Medulla oblongata (tissue), 1 donor: ENCODE data around the gene NDUFB7.
"Not testable (repeated sequence)": the region's sequence is repeated elsewhere in the genome, so short reads cannot be mapped to it uniquely, and the experiment has no call there.

Experiments used
- DNase-seq: peaks from one replicate; pipeline ENCODE4 v3.0.0-alpha.2; 2015; ENCODE audit errors: extremely low spot score

NDUFB7 gene

GRCh38 chr19:14571695-14572490 lies at the start of gene NDUFB7:
Gene NDUFB7, minus strand, starts transcription at chr19:14572066. Its CDS starts 66 bp downstream, at chr19:14572000.
- peak; percentile 97 for DNase-seq

- no peak for DNase-seq
Measured at GRCh38 chr19:14619404-14619803, 47.5 kb upstream of the NDUFB7 start.

DNA sequence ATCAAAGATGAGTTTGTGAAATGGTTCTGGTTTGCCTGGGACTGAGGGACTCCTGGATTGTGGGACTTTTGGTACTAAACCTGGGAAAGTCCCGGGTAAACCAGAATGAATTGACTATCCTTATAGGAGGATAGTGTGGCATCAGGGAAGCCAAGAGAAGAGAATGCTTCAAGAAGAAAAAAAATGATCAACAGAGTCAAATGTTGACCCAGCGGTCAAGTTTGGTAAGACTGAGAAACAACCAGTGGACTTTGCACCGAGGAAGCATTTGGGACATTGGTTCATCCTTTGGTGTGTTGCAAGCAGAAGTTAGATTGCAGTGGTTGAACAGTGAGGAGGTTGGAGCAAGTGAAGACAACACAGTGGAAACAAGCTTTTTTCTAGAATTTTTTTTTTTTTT lies 44.5 kb upstream of the NDUFB7 start:
- DNase-seq = no peak

DNA sequence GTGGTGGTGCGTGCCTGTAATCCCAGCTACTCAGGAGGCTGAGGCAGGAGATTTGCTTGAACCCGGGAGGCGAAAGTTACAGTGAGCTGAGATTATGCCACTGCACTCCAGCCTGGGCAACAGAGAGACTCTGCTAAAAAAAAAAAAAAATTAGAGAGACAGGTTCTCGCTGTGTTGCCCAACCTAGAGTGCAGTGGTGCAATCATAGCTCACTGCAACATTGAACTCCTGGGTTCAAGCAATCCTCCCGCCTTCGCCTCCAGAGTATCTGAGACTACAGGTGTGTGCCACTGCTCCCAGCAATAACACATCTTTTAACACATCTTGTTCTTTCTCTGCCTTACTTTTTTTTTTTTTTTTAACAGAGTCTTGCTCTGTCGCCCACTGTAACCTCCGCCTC lies 43.8 kb upstream of the NDUFB7 start:
- no peak for DNase-seq

DNA sequence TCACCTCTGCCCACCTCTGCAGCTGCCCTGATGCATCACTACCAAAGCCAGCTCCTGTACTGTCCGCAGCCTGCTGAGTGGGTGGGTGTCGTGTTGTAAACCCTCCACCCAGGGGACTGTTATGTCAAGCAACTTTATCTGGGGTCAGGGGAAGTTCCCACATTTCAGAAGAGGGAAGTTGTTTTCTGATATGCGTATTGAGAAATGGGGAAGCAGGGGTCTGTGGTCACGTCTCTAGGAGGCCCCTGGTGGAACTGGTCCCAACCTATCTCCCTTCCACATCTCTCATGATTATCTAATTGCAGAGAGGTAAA lies 42.2 kb upstream of the NDUFB7 start:
- DNase-seq = peak; percentile 52

GRCh38 chr19:14613399-14614098 lies 41.7 kb upstream of the NDUFB7 start:
- DNase-seq = not testable (repeated sequence)

GRCh38 chr19:14612657-14613056 lies 40.8 kb upstream of the NDUFB7 start:
- no peak for DNase-seq

GRCh38 chr19:14612242-14612641 lies 40.4 kb upstream of the NDUFB7 start:
- DNase-seq = not testable (repeated sequence)

GRCh38 chr19:14611051-14611450 lies 39.2 kb upstream of the NDUFB7 start:
- peak; percentile 68 for DNase-seq

- no peak for DNase-seq
Measured at GRCh38 chr19:14606627-14607026, 34.8 kb upstream of the NDUFB7 start.

- no peak for DNase-seq
Measured at GRCh38 chr19:14603990-14604387, 32.1 kb upstream of the NDUFB7 start.

GRCh38 chr19:14599548-14600147 lies 27.8 kb upstream of the NDUFB7 start:
- DNase-seq = no peak

DNA sequence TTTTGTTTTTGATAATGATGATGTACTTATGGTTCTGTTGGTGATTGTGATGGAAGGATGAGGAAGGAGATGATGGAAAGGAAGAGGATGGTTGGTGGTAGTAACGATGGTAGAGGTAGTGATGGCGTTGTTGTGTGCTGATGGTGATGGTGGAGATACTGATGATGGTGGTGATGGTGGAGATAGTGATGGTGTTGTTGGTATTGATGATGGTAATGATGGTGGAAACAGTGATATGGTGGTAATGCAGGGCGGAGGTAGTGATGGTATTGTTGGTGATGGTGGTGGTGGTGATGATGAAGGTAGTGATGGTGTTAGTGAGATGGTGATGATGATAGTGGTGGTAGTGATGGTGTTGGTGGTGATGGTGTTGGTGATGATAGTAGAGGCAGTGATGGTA lies 23.7 kb upstream of the NDUFB7 start:
- DNase-seq = no peak

DNA sequence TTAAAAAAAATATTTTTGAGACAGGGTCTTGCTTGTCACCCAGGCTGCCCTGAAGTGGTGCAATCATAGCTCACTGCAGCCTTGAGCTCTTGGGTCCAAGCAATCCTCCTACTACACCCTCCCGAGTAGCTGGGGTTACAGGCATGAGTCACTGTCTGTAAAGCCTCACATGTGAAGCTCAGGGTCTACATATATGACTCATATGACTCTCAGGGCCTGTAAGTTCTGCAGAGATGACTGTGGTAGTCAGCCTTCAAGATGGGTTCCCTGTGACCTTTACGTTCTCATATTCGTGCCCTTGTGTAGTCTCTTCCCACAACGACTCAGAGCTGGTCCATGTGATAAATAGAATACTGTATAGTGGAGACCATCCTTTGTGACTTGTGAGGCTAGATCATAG lies 17.6 kb upstream of the NDUFB7 start:
- not testable (repeated sequence) for DNase-seq

GRCh38 chr19:14585187-14585586 lies 13.3 kb upstream of the NDUFB7 start:
- not testable (repeated sequence) for DNase-seq

DNA sequence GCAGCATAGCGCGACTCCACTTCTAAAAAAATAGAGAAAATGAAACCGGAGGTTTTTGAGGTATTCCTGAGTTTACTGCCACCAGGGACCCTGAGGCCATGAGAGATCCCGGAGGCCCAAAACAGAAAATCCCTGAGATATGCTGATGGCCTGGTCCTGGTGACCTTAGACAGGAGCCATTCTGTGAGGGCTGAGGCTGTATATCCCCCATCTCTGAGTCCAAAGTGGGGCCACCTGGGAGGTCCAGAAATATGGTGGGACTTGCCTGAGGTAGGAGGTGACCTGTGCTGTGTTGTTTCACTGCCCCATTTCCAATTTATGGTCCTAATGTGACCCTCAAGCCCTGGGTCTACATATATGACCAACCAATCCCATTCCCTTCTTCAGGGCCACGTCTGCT lies 12.5 kb upstream of the NDUFB7 start:
- DNase-seq = not testable (repeated sequence)

DNA sequence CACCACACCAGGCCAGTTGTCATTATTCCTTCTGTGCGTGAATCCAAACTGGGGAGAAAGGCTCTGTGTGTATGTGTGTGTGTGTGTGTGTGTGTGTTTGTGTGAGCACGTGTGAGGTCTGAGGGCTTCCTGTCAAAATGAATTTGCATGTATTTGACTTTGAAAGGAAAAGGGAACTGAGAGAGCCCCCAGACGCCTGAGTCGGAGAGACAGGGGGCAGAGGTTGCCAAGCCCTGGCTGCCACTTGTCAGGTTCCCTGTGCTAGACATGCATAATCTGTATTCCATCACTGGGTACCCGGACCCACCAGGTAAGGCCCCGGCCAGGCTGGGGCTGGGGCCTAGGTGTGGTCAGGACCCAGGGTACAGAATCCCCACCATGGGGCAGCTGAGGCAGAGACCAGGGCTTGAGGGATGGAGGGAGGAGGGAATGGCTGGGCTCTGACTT lies 11.1 kb upstream of the NDUFB7 start, which contains the start of gene CLEC17A:
Gene CLEC17A (plus strand): TSS at position 191 of the 447 bp plus-strand sequence. CDS start 77 bp downstream, at position 268.
- peak; percentile 43 for DNase-seq

GRCh38 chr19:14580623-14581237 lies 8.9 kb upstream of the NDUFB7 start:
- no peak for DNase-seq

DNA sequence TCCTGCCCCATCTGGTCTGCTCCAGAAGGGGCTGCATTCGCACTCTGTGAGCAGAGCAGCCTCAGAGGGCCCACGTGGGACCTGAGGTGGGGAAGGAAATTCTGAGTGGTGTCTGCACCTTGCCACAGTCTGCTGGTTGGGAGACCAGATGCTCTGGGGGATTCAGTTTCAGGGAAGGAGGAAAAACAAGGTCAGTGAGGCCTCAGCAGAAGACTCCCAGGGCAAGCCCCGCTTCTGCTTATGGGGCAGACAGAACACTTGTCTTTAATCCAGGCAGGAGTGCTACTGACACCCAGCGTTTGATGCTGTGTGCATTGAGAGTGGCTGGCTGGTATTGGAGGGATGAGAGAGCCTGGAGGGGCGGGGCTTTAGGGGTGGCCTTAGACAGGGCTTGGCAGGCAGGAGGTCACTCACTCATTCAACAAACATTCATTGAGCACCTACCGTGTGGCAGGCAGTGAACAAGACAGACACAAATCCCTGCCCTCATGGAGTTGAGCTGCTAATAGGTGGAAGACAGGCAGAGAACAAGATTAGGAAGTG lies 6.1 kb upstream of the NDUFB7 start:
- DNase-seq = no peak

DNA sequence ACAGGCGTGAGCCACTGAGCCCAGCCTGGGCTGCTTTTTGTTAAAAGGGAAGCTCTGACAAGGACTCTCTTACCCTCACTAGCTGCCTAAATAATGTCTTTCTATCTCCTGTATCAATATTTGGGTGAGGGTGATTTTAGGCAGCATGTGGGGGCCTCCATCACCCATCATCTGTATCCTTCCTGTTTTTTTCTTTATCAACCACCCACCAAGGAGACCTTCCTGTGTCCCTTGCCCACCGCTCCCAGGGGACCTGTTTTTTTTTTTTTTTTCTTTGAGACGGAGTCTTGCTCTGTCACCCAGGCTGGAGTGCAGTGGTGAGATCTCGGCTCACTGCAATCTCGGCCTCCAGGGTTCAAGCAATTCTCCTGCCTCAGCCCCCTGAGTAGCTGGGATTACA lies 5.4 kb upstream of the NDUFB7 start:
- DNase-seq = no peak

- no peak for DNase-seq
Measured at GRCh38 chr19:14576363-14576762, 4.5 kb upstream of the NDUFB7 start.

- no peak for DNase-seq
Measured at GRCh38 chr19:14575428-14575980, 3.6 kb upstream of the NDUFB7 start.
